HL-60/S4 treated with retinoic acid at 250 ng/mL for 4 days and 3 days (cell line): ENCODE measurements around the gene SLC25A25.
"Not testable (repeated sequence)": the region's sequence is repeated elsewhere in the genome, so short reads cannot be mapped to it uniquely, and the experiment has no call there.

Experiments used
- in situ Hi-C: fragments of 300-500 bp; cut with MboI; formaldehyde crosslinking; loops from 2 replicates; pipeline ENCODE4 v1.7.0; 2022; ENCODE audit warnings: low sequenced_read_pairs

Gene SLC25A25

DNA sequence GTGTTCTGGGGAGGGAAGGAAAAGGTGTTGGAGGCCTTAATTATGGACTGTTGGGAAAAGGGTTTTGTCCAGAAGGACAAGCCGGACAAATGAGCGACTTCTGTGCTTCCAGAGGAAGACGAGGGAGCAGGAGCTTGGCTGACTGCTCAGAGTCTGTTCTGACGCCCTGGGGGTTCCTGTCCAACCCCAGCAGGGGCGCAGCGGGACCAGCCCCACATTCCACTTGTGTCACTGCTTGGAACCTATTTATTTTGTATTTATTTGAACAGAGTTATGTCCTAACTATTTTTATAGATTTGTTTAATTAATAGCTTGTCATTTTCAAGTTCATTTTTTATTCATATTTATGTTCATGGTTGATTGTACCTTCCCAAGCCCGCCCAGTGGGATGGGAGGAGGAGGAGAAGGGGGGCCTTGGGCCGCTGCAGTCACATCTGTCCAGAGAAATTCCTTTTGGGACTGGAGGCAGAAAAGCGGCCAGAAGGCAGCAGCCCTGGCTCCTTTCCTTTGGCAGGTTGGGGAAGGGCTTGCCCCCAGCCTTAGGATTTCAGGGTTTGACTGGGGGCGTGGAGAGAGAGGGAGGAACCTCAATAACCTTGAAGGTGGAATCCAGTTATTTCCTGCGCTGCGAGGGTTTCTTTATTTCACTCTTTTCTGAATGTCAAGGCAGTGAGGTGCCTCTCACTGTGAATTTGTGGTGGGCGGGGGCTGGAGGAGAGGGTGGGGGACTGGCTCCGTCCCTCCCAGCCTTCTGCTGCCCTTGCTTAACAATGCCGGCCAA lies 40.4 kb downstream of the SLC25A25 start:
- in situ Hi-C loops: no loop called here

DNA sequence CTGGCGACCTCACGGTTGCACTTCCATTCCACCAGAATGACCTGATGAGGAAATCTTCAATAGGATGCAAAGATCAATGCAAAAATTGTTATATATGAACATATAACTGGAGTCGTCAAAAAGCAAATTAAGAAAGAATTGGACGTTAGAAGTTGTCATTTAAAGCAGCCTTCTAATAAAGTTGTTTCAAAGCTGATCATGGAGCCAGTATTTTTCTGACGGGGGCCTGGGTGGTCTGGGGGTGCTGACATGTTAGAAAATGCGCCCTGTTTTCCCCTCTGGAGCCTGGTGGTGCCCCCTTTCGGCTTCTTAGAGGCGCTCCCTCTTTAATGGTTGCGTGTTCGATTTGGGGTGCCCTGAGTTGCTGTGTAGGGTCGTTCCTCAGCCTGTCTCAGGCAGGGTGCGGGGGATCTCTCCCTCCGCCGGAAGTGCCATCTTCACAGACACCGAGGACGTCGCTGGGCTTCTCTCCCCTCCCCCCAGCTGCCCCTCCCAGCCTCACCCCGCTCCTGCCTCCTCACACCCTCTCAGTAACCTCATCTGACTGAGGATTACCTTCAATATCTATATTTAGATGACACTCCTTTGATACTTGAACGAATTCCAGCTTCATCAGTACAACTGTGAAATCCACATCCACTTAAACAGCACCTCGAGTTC lies 41.1 kb downstream of the SLC25A25 start:
- in situ Hi-C loops: no loop called here

DNA sequence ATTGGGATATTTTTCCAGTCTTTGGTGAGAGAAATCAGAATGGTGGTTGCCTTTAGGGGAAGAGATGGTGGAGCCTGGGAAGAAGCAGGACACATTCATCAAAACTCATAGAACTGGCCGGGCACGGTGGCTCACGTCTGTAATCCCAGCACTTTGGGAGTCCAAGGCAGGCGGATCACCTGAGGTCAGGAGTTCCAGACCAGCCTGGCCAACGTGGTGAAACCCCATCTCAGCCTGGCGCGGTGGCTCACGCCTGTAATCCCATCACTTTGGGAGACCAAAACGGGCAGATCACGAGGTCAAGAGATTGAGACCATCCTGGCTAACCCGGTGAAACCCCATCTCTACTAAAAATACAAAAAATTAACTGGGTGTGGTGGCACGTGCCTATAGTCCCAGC lies 43.7 kb downstream of the SLC25A25 start:
- in situ Hi-C loops: not testable (repeated sequence)

DNA sequence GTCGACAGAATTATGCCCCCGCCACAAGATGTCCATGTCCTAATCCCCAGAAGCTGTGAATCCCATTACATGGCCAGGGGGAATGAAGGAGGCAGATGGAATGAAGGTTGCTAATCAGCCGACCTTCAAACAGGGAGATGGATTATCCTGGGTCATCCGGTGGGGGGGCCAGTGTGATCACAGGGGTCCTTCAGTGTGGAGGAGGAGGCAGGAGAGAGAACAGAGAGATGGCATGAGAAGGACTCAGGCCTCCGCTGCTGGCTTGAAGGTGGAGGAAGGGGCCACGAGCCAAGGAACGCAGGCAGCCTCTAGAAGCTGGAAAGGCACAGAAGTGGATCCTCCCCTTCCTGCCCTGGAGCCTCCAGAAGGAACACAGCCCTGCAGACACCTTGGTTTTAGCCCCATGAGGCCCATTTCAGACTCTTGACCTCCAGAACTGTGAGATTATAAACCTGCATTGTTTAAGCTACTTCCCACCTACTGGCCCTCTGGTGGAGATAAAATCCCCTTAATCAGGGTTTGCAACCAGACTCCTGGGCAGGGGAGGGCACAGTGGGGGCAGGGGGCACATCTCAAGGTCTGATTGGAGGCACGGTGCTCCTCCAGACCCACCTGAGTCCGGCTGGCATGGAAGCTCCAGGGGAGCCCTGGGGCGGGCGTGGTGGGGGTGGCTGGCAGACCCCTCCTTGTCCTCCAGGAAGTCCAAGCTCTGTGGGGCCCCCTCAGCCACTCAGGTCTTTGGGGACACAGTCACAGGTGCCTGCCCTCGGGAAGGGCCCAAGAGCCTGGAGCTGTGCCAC lies 45.7 kb downstream of the SLC25A25 start:
- in situ Hi-C loops: no loop called here

DNA sequence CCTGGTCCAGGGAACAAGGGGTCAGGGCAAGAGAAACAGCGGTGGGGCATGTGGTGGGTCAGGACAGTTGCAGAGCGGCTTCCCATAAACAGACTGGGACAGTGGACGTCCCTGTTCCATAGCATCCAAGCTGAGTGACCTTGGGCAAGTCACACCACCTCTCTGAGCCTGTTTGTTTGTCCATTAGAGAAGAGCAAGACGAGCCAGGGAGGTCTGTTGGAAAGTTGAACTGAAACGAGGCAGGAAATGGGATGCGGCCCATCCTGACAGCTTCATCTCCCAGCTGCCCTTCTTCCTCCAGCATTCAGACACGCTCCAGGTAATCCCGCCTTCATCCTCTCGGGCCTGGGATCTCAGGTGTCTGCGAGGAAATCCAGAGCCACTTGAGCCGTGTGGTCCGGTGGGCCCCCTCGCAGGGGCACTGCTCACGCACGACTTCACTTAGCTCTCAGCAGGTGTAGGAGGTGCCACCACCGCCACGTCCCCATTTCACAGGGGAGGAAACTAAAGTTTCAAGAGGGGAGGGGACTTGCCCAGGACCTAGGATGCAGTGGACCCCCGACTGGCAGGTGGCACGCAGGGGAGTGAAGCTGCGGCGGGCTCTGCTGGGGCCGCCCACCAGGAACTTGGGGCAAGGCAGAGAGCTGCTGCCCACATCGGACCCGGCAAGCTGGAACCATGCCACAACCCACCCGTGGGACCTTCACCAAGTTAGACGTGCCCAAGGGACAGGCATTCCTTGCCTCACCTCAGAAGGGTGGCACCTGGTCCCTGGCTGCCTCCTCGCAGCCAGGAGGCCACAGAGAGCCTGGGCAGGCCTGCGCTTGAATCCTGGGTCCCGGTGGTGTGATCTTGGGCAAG lies 46.5 kb downstream of the SLC25A25 start:
- in situ Hi-C loops: no loop called here

DNA sequence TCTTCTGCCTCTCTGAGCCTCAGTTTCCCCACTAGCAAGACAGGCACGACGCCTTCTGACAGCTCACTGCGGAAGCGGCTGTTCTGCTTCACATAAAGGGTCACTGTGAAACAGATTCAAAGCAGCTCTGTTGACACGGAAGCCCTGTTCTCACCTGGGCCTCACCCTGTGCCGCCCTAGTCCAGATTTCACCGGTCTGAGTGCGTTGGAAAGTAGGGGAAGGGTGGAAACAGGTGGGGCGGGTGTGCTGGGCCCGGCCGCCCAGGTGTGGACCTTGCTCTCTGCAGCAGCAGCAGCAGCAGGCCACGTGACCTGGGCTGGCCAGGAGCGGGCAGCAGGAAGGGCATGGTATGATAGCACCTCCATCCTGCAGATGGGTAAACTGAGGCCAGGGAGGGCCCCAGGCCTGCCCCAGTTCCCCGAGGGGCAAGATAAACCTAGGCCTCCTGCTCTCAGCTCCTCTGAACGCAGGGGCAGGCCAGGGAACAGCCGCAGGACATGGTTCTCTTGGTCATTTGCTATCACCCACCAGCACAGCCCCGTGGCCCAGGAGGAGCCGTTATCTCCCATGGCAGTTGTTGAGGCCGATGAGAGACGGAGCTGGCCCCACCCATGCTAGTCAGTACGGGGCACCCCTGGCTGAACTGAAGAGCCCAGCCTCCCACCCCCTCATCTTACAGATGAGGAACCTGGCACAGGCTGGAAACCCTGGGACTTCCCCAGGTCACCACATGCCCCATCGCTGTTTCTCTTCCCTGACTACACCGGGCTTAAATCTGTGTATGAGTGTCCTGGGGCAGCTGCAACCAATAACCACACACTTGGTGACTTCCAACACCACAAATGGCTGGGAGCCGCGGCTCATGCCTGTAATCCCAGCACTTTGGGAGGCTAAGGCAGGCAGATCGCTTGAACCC lies 47.4 kb downstream of the SLC25A25 start:
- in situ Hi-C loops: no loop called here

DNA sequence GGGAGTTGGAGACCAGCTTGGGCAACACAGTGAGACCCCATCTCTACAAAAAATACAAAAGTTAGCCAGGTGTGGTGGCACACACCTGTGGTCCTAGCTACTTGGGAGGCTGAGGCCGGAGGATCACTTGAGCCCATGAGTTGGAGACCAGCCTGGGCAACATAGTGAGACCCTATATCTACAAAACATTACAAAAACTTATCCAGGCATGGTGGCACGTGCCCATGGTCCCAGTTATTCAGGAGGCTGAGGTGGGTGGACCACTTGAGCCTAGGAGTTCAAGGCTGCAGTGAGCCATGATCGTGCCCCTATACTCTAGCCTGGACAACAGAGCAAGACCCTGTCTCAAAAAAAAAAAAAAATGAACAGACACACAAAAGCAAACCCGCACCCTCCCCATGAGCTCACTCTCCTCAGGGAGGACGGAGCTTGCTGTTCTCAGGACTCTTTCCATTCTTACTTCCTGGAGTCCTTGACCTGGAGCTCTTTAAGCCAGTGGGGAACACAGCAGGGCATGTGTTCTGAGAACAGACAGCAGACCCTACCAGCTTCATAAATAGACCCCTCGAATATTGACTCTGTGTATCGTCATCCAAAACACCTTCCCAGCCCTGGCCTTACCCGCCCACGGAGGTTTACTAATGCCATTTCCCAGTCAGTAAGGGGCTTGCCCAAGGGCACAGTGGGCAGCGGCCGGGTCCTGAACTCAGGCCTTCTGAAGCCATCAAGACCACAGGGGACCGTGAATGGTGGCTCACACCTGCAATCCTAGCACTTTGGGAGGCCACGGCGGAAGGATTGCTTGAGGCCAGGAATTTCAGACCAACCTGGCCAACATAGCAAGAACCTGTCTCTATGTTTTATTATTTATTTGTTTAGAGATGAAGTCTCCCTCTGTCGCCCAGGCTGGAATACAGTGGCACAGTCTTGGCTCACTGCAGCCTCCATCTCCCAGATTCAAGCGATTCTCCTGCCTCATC lies 48.4 kb downstream of the SLC25A25 start:
- in situ Hi-C loops: no loop called here

DNA sequence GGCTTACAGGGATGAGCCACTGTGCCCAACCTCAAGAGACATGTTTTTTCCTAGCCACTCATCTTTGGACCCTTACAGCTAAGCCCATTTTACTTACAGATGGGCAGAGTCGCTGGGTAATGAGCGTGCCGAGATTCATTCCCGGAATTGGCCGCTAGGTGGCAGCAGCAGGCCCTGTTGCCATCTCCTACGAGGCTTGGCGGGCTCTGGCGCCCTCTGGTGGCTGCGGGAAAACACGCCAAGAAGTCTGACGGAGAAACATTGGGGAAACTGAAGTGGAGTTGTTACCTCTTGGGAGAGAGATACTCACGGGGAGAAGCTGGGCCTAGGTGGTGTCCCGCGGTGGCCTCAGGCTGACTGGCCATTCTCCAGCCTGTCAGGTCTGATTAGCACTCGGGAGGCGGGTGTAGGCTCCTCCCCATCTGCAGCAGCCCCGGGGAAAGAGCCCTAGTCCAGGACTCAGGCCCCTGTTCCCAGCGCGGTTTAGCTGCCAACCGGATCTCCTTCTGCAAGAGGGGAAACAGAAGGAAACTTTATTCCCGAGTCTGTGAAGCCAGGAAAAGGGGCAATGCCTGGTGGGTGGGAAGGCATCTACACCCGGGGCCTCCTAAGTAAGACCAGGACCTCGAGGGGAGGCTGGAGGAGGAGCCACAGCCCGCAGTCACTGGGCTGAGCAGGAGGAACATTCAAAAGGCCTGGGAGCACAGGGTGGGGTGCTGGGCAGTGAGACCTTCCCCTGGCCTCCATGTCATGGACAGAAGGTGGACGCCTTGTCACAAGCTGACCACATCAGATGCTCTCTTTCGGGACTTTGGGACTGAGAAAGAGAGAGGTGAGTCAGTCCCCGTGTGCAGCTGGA lies 49.8 kb downstream of the SLC25A25 start:
- in situ Hi-C loops: no loop called here

DNA sequence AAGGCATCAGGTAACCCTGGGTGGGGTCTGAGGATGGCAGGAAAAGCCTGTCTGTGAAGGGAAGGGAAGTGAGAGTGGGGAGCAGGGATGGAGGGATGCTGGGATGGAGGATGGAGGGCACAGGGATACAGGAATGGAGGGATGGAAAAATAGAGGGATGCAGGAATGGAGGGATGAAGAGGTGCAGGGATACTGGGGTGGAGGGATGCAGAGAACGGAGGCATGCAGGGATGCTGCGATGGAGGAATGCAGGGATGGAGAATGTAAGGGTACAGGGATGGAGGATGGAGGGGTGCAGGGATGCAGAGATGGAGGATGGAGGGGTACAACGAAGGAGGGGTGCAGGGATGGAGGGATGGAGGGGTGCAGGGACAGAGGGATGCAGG lies 50.4 kb downstream of the SLC25A25 start:
- in situ Hi-C loops: no loop called here

DNA sequence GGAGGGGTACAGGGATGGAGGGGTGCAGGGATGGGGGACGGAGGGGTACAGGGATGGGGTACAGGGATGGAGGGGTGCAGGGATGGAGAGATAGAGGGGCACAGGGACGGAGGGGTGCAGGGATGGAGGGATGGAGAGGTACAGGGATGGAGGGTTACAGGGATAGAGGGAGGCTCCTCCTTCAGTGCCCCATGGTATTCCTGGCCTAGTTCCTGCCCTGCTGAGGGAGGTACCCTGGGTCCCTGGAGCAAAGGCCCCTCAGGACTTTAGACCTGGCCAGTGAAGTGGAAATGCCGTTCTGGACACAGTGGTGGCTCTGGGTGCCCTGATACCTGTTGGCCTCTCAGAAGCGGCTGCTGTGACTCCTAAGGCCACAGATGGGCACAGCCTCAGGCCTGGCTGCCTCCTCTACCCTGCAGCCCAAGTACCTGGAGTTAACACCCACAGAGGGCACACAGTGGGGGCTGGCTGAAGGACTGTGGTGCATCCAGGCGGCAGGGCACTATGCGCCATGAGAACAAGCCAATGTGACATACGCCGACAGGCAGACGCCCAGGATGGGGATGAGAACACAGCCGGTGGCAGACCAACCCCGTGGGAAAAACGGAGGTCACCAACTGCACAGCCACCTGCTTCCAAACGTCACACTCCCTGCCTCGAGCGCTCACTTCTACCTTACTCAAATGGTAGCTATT lies 51.1 kb downstream of the SLC25A25 start:
- in situ Hi-C loops: no loop called here

DNA sequence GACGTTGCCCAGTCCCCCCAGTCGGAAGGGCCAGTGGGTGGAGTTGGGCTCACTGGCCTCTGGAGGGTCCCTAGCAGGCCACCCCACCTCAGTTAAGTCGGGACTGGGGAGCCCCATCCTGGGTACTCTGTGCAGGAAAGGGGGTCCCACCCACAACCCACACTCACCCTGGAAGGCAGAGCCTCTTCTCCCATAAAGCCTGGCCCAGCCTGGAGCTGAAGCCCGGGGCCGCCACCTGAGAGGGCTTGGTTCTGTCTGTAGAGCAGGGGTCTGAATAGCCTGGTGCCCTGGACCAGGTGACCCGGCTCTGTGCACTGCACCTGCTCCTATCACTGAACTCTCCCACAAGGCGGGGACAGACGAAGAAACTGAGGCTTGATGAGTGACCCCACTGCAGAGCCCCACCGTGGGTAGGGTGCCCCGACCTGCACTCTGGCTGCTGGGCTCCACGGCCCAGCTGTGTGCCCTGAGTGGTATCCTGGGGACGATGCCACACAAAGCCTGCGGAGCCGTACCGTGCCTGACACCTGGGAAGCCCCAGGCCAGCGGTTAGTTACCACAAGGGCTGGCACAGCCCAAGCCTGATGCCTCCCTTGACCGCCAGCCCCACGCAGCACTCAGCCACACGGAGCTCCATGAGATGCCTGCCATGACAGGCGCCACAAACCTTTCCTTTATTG lies 52.2 kb downstream of the SLC25A25 start:
- in situ Hi-C loops: no loop called here

DNA sequence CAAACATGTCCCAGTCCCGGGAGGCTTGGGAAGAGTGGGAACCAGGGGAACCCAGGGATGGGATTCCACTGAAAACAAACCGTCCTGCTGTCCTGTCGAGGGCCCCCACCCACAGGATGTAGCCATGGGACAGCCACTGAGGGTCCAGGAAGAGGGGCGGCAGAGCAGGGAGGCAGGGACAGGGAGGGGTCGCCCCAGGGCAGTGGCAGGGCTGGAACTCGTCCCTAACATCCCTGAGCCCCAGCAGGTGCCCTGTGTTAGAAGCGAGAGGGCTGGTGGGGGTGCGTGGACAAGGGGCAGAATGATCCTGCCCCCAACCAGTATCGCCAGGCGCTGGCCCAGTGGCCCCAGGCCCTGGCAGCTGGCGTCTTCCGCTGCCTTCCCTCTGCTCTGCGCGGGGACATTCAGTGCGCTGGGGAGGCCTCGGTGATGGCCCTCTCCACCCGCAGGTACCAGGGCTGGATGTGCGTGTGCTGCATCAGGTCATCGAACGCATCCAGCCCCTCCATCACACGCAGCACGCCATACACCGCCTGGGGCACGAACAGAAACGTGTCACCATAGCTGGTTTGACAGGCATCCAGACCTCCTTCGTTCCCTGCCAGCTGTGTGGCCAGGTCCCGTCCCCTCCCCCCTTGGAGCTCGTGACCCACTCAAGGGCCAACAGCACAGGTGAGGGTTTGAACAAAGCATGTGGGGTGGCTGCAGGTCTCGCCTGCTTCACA lies 52.9 kb downstream of the SLC25A25 start:
- in situ Hi-C loops: no loop called here

DNA sequence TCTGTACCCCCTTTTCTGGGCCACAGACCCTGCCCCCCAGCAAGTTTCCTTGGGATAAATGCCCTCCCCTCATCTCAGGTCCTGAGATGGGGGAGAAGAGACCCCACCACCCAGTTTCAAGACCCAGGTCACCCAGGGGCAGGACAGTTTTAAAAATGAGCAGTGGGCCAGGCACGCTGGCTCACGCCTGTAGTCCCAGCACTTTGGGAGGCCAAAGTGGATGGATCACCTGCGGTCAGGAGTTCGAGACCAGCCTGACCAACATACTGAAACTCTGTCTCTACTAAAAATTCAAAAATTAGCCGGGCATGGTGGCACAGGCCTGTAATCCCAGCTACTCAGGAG lies 53.4 kb downstream of the SLC25A25 start:
- in situ Hi-C loops: no loop called here

DNA sequence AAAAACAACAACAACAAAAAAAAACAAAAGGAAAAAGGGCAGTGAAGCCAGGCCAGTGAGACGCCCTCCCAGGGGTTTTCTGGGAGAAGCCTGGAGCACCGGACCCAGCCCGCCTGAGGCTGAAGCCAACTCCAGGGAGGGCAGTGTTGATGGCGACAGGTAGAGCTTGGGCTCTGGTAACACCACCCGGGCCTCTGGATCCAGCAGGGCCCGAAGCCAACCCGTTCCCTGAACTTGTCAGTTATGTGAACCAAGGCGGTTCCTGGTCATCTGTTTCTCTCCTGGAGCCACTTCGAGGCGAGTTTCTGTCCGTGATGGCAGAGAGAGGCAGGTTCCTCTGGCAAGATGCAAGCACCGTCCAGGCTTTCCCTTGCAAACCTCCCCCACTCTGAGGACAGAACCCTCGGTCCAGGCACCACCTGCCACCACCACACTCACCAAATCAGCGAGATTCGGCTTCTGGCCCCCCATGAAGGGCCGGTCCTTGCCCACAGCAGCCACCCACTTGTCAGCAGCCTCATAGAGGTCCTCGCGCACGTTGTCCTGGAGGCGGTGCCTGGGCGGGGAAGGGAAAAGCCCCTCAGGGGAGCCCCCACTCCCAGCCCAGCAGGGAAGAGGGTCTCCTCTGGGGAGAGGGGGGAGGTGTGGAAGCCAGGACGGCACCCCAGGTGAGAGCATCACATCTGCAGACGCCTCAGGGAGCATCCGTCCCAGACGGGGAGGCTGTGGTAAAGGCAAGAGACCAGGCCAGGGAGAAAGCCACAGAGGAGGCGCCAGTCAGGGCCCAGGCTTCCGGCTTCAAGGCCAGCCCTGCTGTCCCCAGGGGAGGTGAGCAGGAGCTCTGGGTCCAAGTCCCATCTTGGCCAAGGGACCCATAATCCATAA lies 54.1 kb downstream of the SLC25A25 start:
- in situ Hi-C loops: no loop called here

DNA sequence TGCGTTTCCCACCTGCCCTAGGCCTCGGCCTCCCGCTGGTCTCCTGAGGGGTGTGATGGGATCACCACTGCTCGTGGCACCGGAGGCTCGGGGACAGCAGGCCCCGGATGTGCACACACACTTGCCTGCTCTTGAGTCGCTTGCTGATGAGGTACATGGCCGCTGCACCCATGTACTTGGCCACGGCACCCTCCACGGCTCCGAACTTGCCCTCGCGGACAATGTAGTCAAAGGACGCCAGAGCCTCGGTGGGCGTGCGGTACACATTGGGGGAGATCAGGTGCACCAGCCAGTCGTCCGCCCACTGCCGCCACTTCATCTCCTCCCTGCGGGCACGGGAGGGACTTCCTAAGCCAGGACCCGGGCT lies 54.8 kb downstream of the SLC25A25 start:
- in situ Hi-C loops: no loop called here
